B cell (primary cell): ENCODE data around the gene NRDE2. TPM values are rescaled to one million over a fixed set of nuclear protein-coding genes. Genes with fewer than 3 reads are reported as not detected.

Experiments used
- ATAC-seq: fragments of 200-7000 bp; cut with Tn5 transposase; one replicate; pipeline ENCODE4 v1.10.0; 2021; ENCODE audit warnings: low read depth, mild to moderate bottlenecking, moderate number of reproducible peaks, moderate library complexity
- CTCF ChIA-PET: fragments of 350-600 bp; sonication (Branson Sonifier 250); formaldehyde crosslinking; loops from one replicate; lab custom pipeline; 2021; ENCODE audit warnings: antibody characterized with exemption, inconsistent platforms; lab: Charles Lee
- POLR2A ChIA-PET: fragments of 350-600 bp; sonication (Branson Sonifier 250); formaldehyde crosslinking; loops from one replicate; lab custom pipeline; 2021; ENCODE audit warnings: antibody characterized with exemption; lab: Charles Lee
- DNase-seq: peaks from one replicate; pipeline ENCODE4 v3.0.0; 2013
- H2AFZ ChIP-seq: 2 replicates; pipeline ENCODE4 v1.6.1; 2012; ENCODE audit warnings: mild to moderate bottlenecking, low read depth, low read length; ENCODE audit not compliant: insufficient read depth, poor library complexity, severe bottlenecking
- H3K27ac ChIP-seq, 2 donors: 1 replicate in 1 of 2; 2 replicates in 1 of 2; pipeline ENCODE4 v1.5.1; 2012 to 2013; ENCODE audit warnings: low read length in 2 of 2, mild to moderate bottlenecking in 2 of 2, moderate library complexity in 1 of 2
- H3K27me3 ChIP-seq, 4 experiments: fragments of 200-600 bp in 1 of 4; sonication (generic) in 1 of 4; replicated peaks in 1 of 4; 1 replicate in 2 of 4; 2 replicates in 2 of 4; pipeline versions ENCODE4 v1.6.1 to v1.7.0; 2013 to 2016; ENCODE audit warnings: low read length in 3 of 4, mild to moderate bottlenecking in 2 of 4, mixed read lengths in 1 of 4, moderate library complexity in 1 of 4; ENCODE audit not compliant: insufficient read depth in 4 of 4, control insufficient read depth in 3 of 4; ENCODE audit errors: control extremely low read depth in 1 of 4
- H3K36me3 ChIP-seq, 2 experiments: replicated peaks in 1 of 2; 1 replicate in 1 of 2; 2 replicates in 1 of 2; pipeline versions ENCODE4 v1.6.1 to v1.7.1; 2013; ENCODE audit warnings: low read length in 1 of 2; ENCODE audit not compliant: insufficient read depth in 2 of 2, control insufficient read depth in 1 of 2; ENCODE audit errors: control extremely low read depth in 1 of 2, extremely low read depth in 1 of 2
- H3K4me1 ChIP-seq, 2 donors: fragments of 200-600 bp in 1 of 2; sonication (generic) in 1 of 2; 1 replicate in 1 of 2; 2 replicates in 1 of 2; pipeline versions ENCODE4 v1.5.1 to v1.6.1; 2013 to 2017; ENCODE audit warnings: low read length in 2 of 2; ENCODE audit not compliant: control insufficient read depth in 2 of 2, insufficient read depth in 2 of 2
- H3K4me2 ChIP-seq: replicated peaks from 2 replicates; pipeline ENCODE3; 2012; ENCODE audit warnings: mild to moderate bottlenecking, low read depth, low read length; ENCODE audit not compliant: poor library complexity, severe bottlenecking
- H3K4me3 ChIP-seq, 5 experiments: fragments of 200-600 bp in 1 of 5; sonication (generic) in 1 of 5; 1 replicate in 3 of 5; 2 replicates in 2 of 5; pipeline versions ENCODE4 v1.5.1 to v1.7.0; 2011 to 2016; ENCODE audit warnings: low read length in 4 of 5, mild to moderate bottlenecking in 4 of 5, low read depth in 2 of 5, control low read depth in 1 of 5, moderate library complexity in 1 of 5; ENCODE audit not compliant: insufficient read depth in 1 of 5; ENCODE audit errors: control extremely low read depth in 1 of 5, extremely low read depth in 1 of 5
- H3K79me2 ChIP-seq: fragments of 200-600 bp; sonication (generic); one replicate; pipeline ENCODE4 v1.6.0; 2016; ENCODE audit warnings: low read length; ENCODE audit not compliant: control insufficient read depth, insufficient read depth
- H3K9ac ChIP-seq: fragments of 200-600 bp; sonication (generic); 2 replicates; pipeline ENCODE4 v1.6.1; 2017; ENCODE audit warnings: mild to moderate bottlenecking, low read length, moderate library complexity
- H3K9me3 ChIP-seq, 3 donors: one replicate each; pipeline versions ENCODE4 v1.6.1 to v1.7.1; 2013; ENCODE audit warnings: low read length in 2 of 3; ENCODE audit not compliant: control insufficient read depth in 2 of 3, insufficient read depth in 1 of 3; ENCODE audit errors: control extremely low read depth in 1 of 3
- H4K20me1 ChIP-seq: 2 replicates; pipeline ENCODE4 v1.6.0; 2012; ENCODE audit warnings: mild to moderate bottlenecking, low read length; ENCODE audit not compliant: insufficient read depth, control insufficient read depth, poor library complexity, severe bottlenecking
- H3K27ac Mint-ChIP-seq: one replicate; pipeline ENCODE4 v1.8.0; 2021; ENCODE audit warnings: mixed read lengths
- H3K27me3 Mint-ChIP-seq: one replicate; pipeline ENCODE4 v1.8.0; 2021; ENCODE audit warnings: mixed read lengths
- H3K4me1 Mint-ChIP-seq: one replicate; pipeline ENCODE4 v1.8.0; 2021; ENCODE audit warnings: mixed read lengths
- H3K4me3 Mint-ChIP-seq: one replicate; pipeline ENCODE4 v1.8.0; 2021; ENCODE audit warnings: mixed read lengths
- H3K9me3 Mint-ChIP-seq: one replicate; pipeline ENCODE4 v1.8.0; 2022; ENCODE audit warnings: mixed read lengths; ENCODE audit not compliant: insufficient read depth
- EZH2 ChIP-seq: IDR thresholded peaks from 2 replicates; pipeline ENCODE4 v1.6.1; 2012; ENCODE audit warnings: borderline replicate concordance, low read depth, mild to moderate bottlenecking, moderate library complexity, low read length; ENCODE audit not compliant: insufficient read depth, poor library complexity, severe bottlenecking
- WGBS: methylation state at CpG from one replicate; pipeline ENCODE4 v1.1.5; 2013; ENCODE audit warnings: missing lambda C conversion rate; ENCODE audit not compliant: insufficient coverage; 5-methylcytosine and 5-hydroxymethylcytosine counted together
- intact Hi-C: fragments of 100-400 bp; cut with micrococcal nuclease; formaldehyde crosslinking; loops from one replicate; pipeline ENCODE4 v1.10.0; 2022
- polyA plus RNA-seq: library from polyadenylated mRNA; depleted of rRNA; stranded (reverse); fragments of >200 nt; gene quantifications from 2 replicates; pipeline ENCODE4 v1.2.3, GENCODE V29; 2012
- total RNA-seq, 2 donors: library from RNA; stranded (reverse); fragments of 120-200 nt in 1 of 2; gene quantifications; 1 replicate in 1 of 2; 2 replicates in 1 of 2; pipeline versions ENCODE4 v1.2.3 to v1.2.4, GENCODE V29; 2013 to 2022
- TF ChIP-seq, protein P1 (sequence below): fragments of 200-600 bp; IDR thresholded peaks from one replicate; pipeline ENCODE4 v1.8.0; 2022; ENCODE audit warnings: antibody characterized with exemption, mild to moderate bottlenecking

NRDE2 gene
- total and polyA plus RNA-seq, 2 donors (not counting 1 experiment from before 2014, with no cell fraction given): 5.3 to 35.8 TPM

DNA sequence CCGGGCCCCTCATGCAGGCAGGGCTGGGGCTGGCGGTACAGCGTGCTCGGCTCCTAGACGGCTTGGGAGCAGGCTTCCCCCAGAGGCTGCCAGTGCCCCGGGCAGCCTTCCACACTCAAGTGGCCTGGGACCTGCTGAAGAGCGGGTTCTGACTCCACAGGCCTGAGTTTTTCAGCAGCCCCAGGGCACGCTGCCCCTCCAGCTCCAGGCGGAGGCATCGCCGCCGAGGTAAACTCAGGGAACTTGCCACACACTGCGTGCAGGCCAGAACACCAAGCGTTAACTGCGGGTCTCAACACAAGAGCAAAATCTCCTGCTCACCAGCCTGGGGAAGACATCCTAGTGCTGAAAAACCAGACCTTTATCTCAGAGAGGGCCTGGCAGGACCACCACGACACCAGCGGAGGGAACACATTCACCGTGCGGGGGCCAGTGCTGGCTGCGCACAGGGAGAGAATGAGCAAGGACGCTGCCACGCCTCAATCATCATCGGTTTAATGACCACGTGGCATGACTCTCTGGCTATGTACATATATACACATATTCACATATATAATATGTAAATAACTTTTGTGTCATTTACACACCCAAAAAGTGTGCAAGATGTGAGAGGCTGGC, 54.1 kb downstream of the NRDE2 start:
- 97% methylated on average over 20 of the region's 24 CpGs for WGBS
- Mint-ChIP-seq H3K27me3 (no peaks in the 10 kb centered on the region), H3K4me3 (no peak overlapping the region), H3K4me1 (no peaks in the 10 kb centered on the region), H3K9me3 (no peaks in the 10 kb centered on the region), H3K27ac (no peak overlapping the region)
- intact Hi-C loops: no loop called here
- H3K9ac ChIP-seq: no peak overlapping the region
- no peaks in the 10 kb centered on the region for H3K27me3 ChIP-seq
- no peak overlapping the region for H3K27ac ChIP-seq
- DNase-seq: no peak
- TF ChIP-seq, protein P1, sequence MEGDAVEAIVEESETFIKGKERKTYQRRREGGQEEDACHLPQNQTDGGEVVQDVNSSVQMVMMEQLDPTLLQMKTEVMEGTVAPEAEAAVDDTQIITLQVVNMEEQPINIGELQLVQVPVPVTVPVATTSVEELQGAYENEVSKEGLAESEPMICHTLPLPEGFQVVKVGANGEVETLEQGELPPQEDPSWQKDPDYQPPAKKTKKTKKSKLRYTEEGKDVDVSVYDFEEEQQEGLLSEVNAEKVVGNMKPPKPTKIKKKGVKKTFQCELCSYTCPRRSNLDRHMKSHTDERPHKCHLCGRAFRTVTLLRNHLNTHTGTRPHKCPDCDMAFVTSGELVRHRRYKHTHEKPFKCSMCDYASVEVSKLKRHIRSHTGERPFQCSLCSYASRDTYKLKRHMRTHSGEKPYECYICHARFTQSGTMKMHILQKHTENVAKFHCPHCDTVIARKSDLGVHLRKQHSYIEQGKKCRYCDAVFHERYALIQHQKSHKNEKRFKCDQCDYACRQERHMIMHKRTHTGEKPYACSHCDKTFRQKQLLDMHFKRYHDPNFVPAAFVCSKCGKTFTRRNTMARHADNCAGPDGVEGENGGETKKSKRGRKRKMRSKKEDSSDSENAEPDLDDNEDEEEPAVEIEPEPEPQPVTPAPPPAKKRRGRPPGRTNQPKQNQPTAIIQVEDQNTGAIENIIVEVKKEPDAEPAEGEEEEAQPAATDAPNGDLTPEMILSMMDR: no peak
- no peak for TF ChIP-seq EZH2
- H3K79me2 ChIP-seq: no peaks in the 10 kb centered on the region
- H3K4me3 ChIP-seq: no peak overlapping the region
- ChIA-PET CTCF (no interaction called here), POLR2A (no interaction called here)
- H2AFZ ChIP-seq: no peak overlapping the region
- peaks cover 0 to 38% of the 10 kb centered on the region in 2 experiments for H3K36me3 ChIP-seq
- no peaks in the 10 kb centered on the region for H3K9me3 ChIP-seq
- no peaks in the 10 kb centered on the region for H4K20me1 ChIP-seq
- ATAC-seq: no peak
- no peak overlapping the region for H3K4me2 ChIP-seq
- no peaks in the 10 kb centered on the region for H3K4me1 ChIP-seq

DNA sequence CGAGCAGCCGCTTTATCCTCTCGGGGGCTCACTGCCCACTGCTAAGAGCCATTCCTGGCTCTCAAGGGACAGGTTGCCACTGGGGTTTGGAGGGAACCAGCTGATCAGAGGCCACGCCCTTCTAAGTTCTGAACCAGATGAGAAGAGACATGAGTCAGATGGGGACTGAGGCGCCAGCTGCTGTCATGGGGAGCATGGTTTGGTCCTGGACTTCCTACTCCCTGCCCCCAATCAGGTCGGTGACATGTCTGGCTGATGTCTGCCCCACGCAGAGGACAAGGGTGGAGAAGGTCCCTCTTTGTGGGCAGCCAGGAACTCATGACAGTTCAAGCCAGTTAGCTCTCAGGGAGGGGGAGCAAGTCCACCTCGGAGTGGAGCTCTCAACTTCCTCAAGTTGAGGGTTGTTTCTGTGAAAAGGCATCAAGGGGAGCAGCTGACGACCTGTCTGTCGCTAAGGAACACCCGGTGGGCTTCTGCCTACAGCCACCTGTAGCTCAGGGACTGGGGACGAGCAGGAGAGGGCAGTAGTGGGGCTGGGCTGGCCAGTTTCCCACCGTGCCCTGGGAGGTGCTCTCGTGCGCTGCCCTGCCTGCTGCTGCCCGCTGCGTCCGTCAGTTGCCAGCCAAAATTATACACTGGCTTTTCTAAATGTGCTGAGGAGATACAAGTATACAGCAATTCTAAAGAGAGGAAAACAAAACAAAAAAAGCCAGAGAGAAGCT, 54.9 kb downstream of the NRDE2 start:
- no peak for ATAC-seq
- WGBS: 84% methylated on average over 11 of the region's 18 CpGs
- ChIA-PET CTCF (no interaction called here), POLR2A (no interaction called here)
- Histone ChIP-seq H3K79me2 (no peaks in the 10 kb centered on the region), H3K27me3 (no peaks in the 10 kb centered on the region), H3K4me2 (no peak overlapping the region), H3K27ac (no peak overlapping the region), H3K9ac (no peak overlapping the region), H3K36me3 (peaks cover 0 to 38% of the 10 kb centered on the region in 2 experiments), H4K20me1 (no peaks in the 10 kb centered on the region), H3K4me3 (no peak overlapping the region), H3K4me1 (no peaks in the 10 kb centered on the region), H3K9me3 (no peaks in the 10 kb centered on the region), H2AFZ (no peak overlapping the region)
- Mint-ChIP-seq H3K27me3 (no peaks in the 10 kb centered on the region), H3K27ac (no peak overlapping the region), H3K4me3 (no peak overlapping the region), H3K9me3 (no peaks in the 10 kb centered on the region), H3K4me1 (no peaks in the 10 kb centered on the region)
- intact Hi-C loops: no loop called here
- no peak for TF ChIP-seq EZH2
- TF ChIP-seq, protein P1: no peak
- DNase-seq: no peak
